IMR-90 (cell line): ENCODE measurements around the gene CDC14A. TPM values are rescaled to one million over a fixed set of nuclear protein-coding genes. Genes with fewer than 3 reads are reported as not detected.

Experiments
- ATAC-seq: fragments of 200-7000 bp; cut with Tn5 transposase; 2 replicates; pipeline ENCODE4 v1.9.1; 2020; ENCODE audit warnings: low read depth, mild to moderate bottlenecking, moderate library complexity
- BruUV-seq: library from RNA; stranded (reverse); fragments of 400-500 nt; replicated peaks from 2 replicates; lab custom pipeline; 2021; lab: Mats Ljungman, UMichigan
- CTCF ChIA-PET: fragments of 300-600 bp; formaldehyde crosslinking; extraction: SDS; loops from one replicate; lab custom pipeline; 2021; ENCODE audit warnings: antibody characterized with exemption; lab: Yijun Ruan, JAX
- POLR2A ChIA-PET: fragments of 300-600 bp; sonication (Branson Sonifier 250); formaldehyde crosslinking; loops from one replicate; lab custom pipeline; 2022; ENCODE audit warnings: antibody characterized with exemption; ENCODE audit not compliant: unreplicated experiment; lab: Charles Lee
- DNase-seq: peaks from one replicate; pipeline ENCODE4 v3.0.0; 2013
- H2AFZ ChIP-seq: replicated peaks from 2 replicates; pipeline ENCODE3; 2013; ENCODE audit warnings: low read length, mild to moderate bottlenecking; ENCODE audit not compliant: poor library complexity
- H2AK5ac ChIP-seq: 2 replicates; pipeline ENCODE4 v1.6.1; 2013; ENCODE audit warnings: low read depth, low read length, inconsistent platforms
- H2AK9ac ChIP-seq: replicated peaks from 2 replicates; pipeline ENCODE3; 2013; ENCODE audit warnings: mild to moderate bottlenecking, low read depth, low read length, moderate library complexity; ENCODE audit not compliant: poor library complexity
- H2BK120ac ChIP-seq: 2 replicates; pipeline ENCODE4 v1.6.1; 2013; ENCODE audit warnings: low read depth, low read length, inconsistent platforms
- H2BK15ac ChIP-seq: 3 replicates; pipeline ENCODE4 v1.6.1; 2013; ENCODE audit warnings: low read depth, low read length, inconsistent platforms
- H2BK20ac ChIP-seq: 2 replicates; pipeline ENCODE4 v1.6.1; 2013; ENCODE audit warnings: low read depth, mild to moderate bottlenecking, inconsistent platforms, low read length, moderate library complexity
- H2BK5ac ChIP-seq: 2 replicates; pipeline ENCODE4 v1.6.1; 2013; ENCODE audit warnings: mild to moderate bottlenecking, low read depth, low read length, inconsistent platforms; ENCODE audit not compliant: poor library complexity, severe bottlenecking
- H3K14ac ChIP-seq: replicated peaks from 2 replicates; pipeline ENCODE4 v1.6.1; 2013; ENCODE audit warnings: low read depth, low read length, inconsistent platforms
- H3K18ac ChIP-seq: 2 replicates; pipeline ENCODE4 v1.6.1; 2013; ENCODE audit warnings: low read depth, low read length, control low read depth
- H3K23ac ChIP-seq: 2 replicates; pipeline ENCODE4 v1.6.1; 2013; ENCODE audit warnings: low read depth, low read length, inconsistent platforms
- H3K27ac ChIP-seq: 2 replicates; pipeline ENCODE4 v1.5.1; 2013; ENCODE audit warnings: mild to moderate bottlenecking, control low read depth, low read length; ENCODE audit not compliant: insufficient read depth
- H3K27me3 ChIP-seq: 2 replicates; pipeline ENCODE4 v1.6.1; 2013; ENCODE audit warnings: low read length; ENCODE audit not compliant: control insufficient read depth, insufficient read depth
- H3K36me3 ChIP-seq: 2 replicates; pipeline ENCODE4 v1.6.1; 2013; ENCODE audit warnings: low read length, mixed read lengths; ENCODE audit not compliant: control insufficient read depth, insufficient read depth
- H3K4ac ChIP-seq: 2 replicates; pipeline ENCODE4 v1.6.1; 2013; ENCODE audit warnings: low read depth, low read length, inconsistent platforms
- H3K4me1 ChIP-seq: 2 replicates; pipeline ENCODE4 v1.6.1; 2013; ENCODE audit warnings: low read length, mixed read lengths; ENCODE audit not compliant: control insufficient read depth, insufficient read depth
- H3K4me2 ChIP-seq: 2 replicates; pipeline ENCODE4 v1.6.1; 2013; ENCODE audit warnings: low read depth, mild to moderate bottlenecking, control low read depth, low read length, moderate library complexity
- H3K4me3 ChIP-seq: 2 replicates; pipeline ENCODE4 v1.5.1; 2013; ENCODE audit warnings: low read depth, mild to moderate bottlenecking, control low read depth, low read length, moderate library complexity; ENCODE audit not compliant: insufficient read depth
- H3K56ac ChIP-seq: 2 replicates; pipeline ENCODE4 v1.6.1; 2013; ENCODE audit warnings: low read length, inconsistent platforms; ENCODE audit not compliant: insufficient read depth; ENCODE audit errors: extremely low read depth
- H3K79me1 ChIP-seq, 2 experiments: 2 replicates each; pipeline ENCODE4 v1.6.1; 2013; ENCODE audit warnings: low read length in 2 of 2, inconsistent platforms in 1 of 2, low read depth in 1 of 2
- H3K9ac ChIP-seq: 2 replicates; pipeline ENCODE4 v1.6.1; 2013; ENCODE audit warnings: low read depth, low read length, control low read depth
- H3K9me1 ChIP-seq: 2 replicates; pipeline ENCODE4 v1.6.1; 2013; ENCODE audit warnings: low read length, inconsistent platforms; ENCODE audit not compliant: insufficient read depth
- H3K9me3 ChIP-seq: 2 replicates; pipeline ENCODE4 v1.6.1; 2013; ENCODE audit warnings: low read length; ENCODE audit not compliant: control insufficient read depth, insufficient read depth
- H4K20me1 ChIP-seq: 2 replicates; pipeline ENCODE4 v1.6.1; 2013; ENCODE audit warnings: low read length, inconsistent platforms; ENCODE audit not compliant: insufficient read depth
- H4K5ac ChIP-seq: 2 replicates; pipeline ENCODE4 v1.6.1; 2013; ENCODE audit warnings: mild to moderate bottlenecking, low read depth, low read length, control low read depth
- H4K8ac ChIP-seq, 2 experiments: 2 replicates each; pipeline ENCODE4 v1.6.1; 2013; ENCODE audit warnings: low read depth in 2 of 2, low read length in 2 of 2, control low read depth in 1 of 2, inconsistent platforms in 1 of 2
- H4K91ac ChIP-seq: 2 replicates; pipeline ENCODE4 v1.6.1; 2013; ENCODE audit warnings: low read depth, low read length, inconsistent platforms; ENCODE audit not compliant: insufficient read depth
- CHD1 ChIP-seq: IDR thresholded peaks from 2 replicates; pipeline ENCODE4 v1.6.1; 2012; ENCODE audit warnings: low read depth, low read length, improper control_type of control experiment
- MXI1 ChIP-seq: IDR thresholded peaks from 2 replicates; pipeline ENCODE4 v1.6.1; 2012; ENCODE audit warnings: low read depth, mild to moderate bottlenecking, low read length, moderate library complexity, borderline replicate concordance
- NFE2L2 ChIP-seq: fragments of 150-350 bp; IDR thresholded peaks from 2 replicates; pipeline ENCODE4 v1.6.1; 2016; ENCODE audit warnings: low read depth, mild to moderate bottlenecking, low read length
- POLR2A ChIP-seq: IDR thresholded peaks from 2 replicates; pipeline ENCODE4 v1.6.1; 2012; ENCODE audit warnings: mild to moderate bottlenecking, low read depth, low read length
- RAD21 ChIP-seq: IDR thresholded peaks from 2 replicates; pipeline ENCODE4 v1.6.1; 2012; ENCODE audit warnings: low read length, improper control_type of control experiment
- RCOR1 ChIP-seq: IDR thresholded peaks from 2 replicates; pipeline ENCODE4 v1.6.1; 2012; ENCODE audit warnings: mild to moderate bottlenecking, low read length, improper control_type of control experiment; ENCODE audit not compliant: insufficient replicate concordance
- RFX5 ChIP-seq: IDR thresholded peaks from 2 replicates; pipeline ENCODE4 v1.8.0; 2012; ENCODE audit warnings: low read depth, mild to moderate bottlenecking, low read length, moderate library complexity
- SMC3 ChIP-seq: fragments of 150-350 bp; IDR thresholded peaks from 2 replicates; pipeline ENCODE4 v1.6.1; 2016; ENCODE audit warnings: low read depth, mild to moderate bottlenecking, antibody characterized with exemption, low read length, moderate library complexity
- USF2 ChIP-seq: fragments of 150-350 bp; IDR thresholded peaks from 2 replicates; pipeline ENCODE4 v1.6.1; 2017; ENCODE audit warnings: mild to moderate bottlenecking, antibody characterized with exemption, low read length, low read depth
- WGBS, 2 experiments: methylation state at CpG; one replicate each; pipeline versions ENCODE4 v1.1.5 to v1.1.7; 2013; ENCODE audit warnings: missing lambda C conversion rate in 2 of 2; ENCODE audit not compliant: insufficient read length in 1 of 2; ENCODE audit errors: extremely low coverage in 2 of 2; 5-methylcytosine and 5-hydroxymethylcytosine counted together
- dilution Hi-C: fragments of 300-500 bp; cut with HindIII; formaldehyde crosslinking; loops from one replicate; pipeline ENCODE4 v1.14.3; 2018; ENCODE audit warnings: low sequenced_read_pairs; ENCODE audit not compliant: unreplicated experiment
- in situ Hi-C: fragments of 300-500 bp; cut with MboI; formaldehyde crosslinking; loops from 3 replicates; pipeline ENCODE4 v1.14.3; 2019; ENCODE audit warnings: low sequenced_read_pairs, inconsistent platforms, mixed read lengths
- intact Hi-C: fragments of 100-400 bp; cut with micrococcal nuclease; formaldehyde crosslinking; loops from 2 replicates; pipeline ENCODE4 v1.10.0; 2022
- polyA plus RNA-seq, 3 experiments: library from polyadenylated mRNA; depleted of rRNA; stranded (reverse); fragments of >200 nt; gene quantifications; 2 replicates each; pipeline ENCODE4 v1.2.3, GENCODE V29; 2012; ENCODE audit warnings: low replicate concordance in 1 of 3
- total RNA-seq: library from RNA; depleted of rRNA; stranded (reverse); fragments of >200 nt; gene quantifications from 2 replicates; pipeline ENCODE4 v1.2.3, GENCODE V29; 2012

The CDC14A gene
- total and polyA plus RNA-seq, 2 of the 4 experiments (the other 2 are of a cell fraction), result 1.7 to 3.0 TPM

GRCh38 chr1:100530141-100530540, 177.8 kb downstream of the CDC14A start:
- DNase-seq, result no peak

More at GRCh38 chr1:100530141-100530540, 177.8 kb downstream of the CDC14A start:
- Histone ChIP-seq H3K18ac (peak overlapping the region; percentile 71; the same call in 1 of the 2 replicates), H2AK9ac (no peak overlapping the region), H2BK120ac (no peak overlapping the region), H3K9me1 (peaks cover 3% of the 10 kb centered on the region; the same call in 1 of the 2 replicates), H3K27ac (peak overlapping the region; percentile 84; the same call in 1 of the 2 replicates), H2BK20ac (peak overlapping the region; percentile 67; the same call in 1 of the 2 replicates), H2BK15ac (peak overlapping the region; percentile 19; the same call in 2 of the 3 replicates), H3K79me1 (no peaks in the 10 kb centered on the region), H3K27me3 (peaks cover 4% of the 10 kb centered on the region; the same call in 1 of the 2 replicates), H2AFZ (no peak overlapping the region), H4K91ac (peak overlapping the region; percentile 9; the same call in 1 of the 2 replicates), H2BK5ac (no peak overlapping the region), H3K9ac (no peak overlapping the region), H4K20me1 (no peaks in the 10 kb centered on the region), H3K4ac (peak overlapping the region; percentile 22; the same call in 1 of the 2 replicates), H2AK5ac (peak overlapping the region; percentile 62; the same call in 1 of the 2 replicates), H3K36me3 (no peaks in the 10 kb centered on the region), H3K23ac (no peak overlapping the region), H4K8ac (no peak overlapping the region), H3K4me2 (no peak overlapping the region), H3K56ac (no peak overlapping the region), H3K14ac (no peak overlapping the region; the same call in 1 of the 2 replicates), H3K4me1 (peaks cover 13% of the 10 kb centered on the region), H3K4me3 (no peak overlapping the region), H4K5ac (peak overlapping the region; percentile 38; the same call in 1 of the 2 replicates), H3K9me3 (no peaks in the 10 kb centered on the region)
- CTCF ChIA-PET, result no interaction called here
- intact Hi-C loops, result loop anchor here (5.0 kb wide), 1 partner anchor 192 kb away; no protein-coding TSS in a partner anchor
- no peak for ATAC-seq
- BruUV-seq, result no TSS peak
- TF ChIP-seq POLR2A (no peak), NFE2L2 (no peak), MXI1 (no peak), RAD21 (no peak), RCOR1 (no peak), CHD1 (no peak), USF2 (no peak), SMC3 (no peak), RFX5 (no peak)
- WGBS, 2 experiments, result 100% methylated on average over 1 of the region's 5 CpGs; no CpG with 5 or more reads in 1 of the 2 experiments
- dilution Hi-C loops, result no loop called here
- POLR2A ChIA-PET, result no interaction called here
- in situ Hi-C loops, result no loop called here
